ENCODE results near the gene ACADS. TPM values are rescaled to one million over a fixed set of nuclear protein-coding genes. Genes with fewer than 3 reads are reported as not detected.

The ACADS gene
- total RNA-seq, 4 donors from 2014 or later: 11.3 to 30.9 (median 19.6) TPM

Other genes with a start within 250 kb of the ACADS start
- gene DYNLL1, start 229.7 kb upstream of the ACADS start, total RNA-seq: 100 to 1,000 TPM; 368 to 605 (median 490) TPM
- 10 to 100 TPM; 12.2 to 27.7 (median 20.3) TPM for gene COQ5, start 196.7 kb upstream of the ACADS start, total RNA-seq
- gene RNF10, start 191.5 kb upstream of the ACADS start, total RNA-seq: 100 to 1,000 TPM in 3 of 4 donors, 10 to 100 TPM in 1; 93.9 to 163 (median 120) TPM
- 10 to 100 TPM; 15.6 to 28.1 (median 22.6) TPM for gene POP5, start 144.4 kb upstream of the ACADS start, total RNA-seq
- 1 to 10 TPM in 2 of 4 donors, under 1 TPM in 2; 0.19 to 2.4 (median 1.3) TPM for gene CABP1, start 85.2 kb upstream of the ACADS start, total RNA-seq
- gene MLEC, start 38.7 kb upstream of the ACADS start, total RNA-seq: 10 to 100 TPM; 20.7 to 48.9 (median 34.3) TPM
- gene UNC119B, start 15.4 kb upstream of the ACADS start, total RNA-seq: 10 to 100 TPM in 3 of 4 donors, 1 to 10 TPM in 1; 6.4 to 23.3 (median 12.4) TPM
- gene SPPL3, start 178.5 kb downstream of the ACADS start, total RNA-seq: 10 to 100 TPM; 30.3 to 47.1 (median 34.2) TPM